A549 (cell line): ENCODE measurements around the gene NPM1. TPM values are rescaled to one million over a fixed set of nuclear protein-coding genes. Genes with fewer than 3 reads are reported as not detected.

ENCODE experiments used
- ATAC-seq, 2 experiments: fragments of 200-7000 bp in 1 of 2; fragments of >200 bp in 1 of 2; cut with Nextera tagmentation in 1 of 2; cut with Tn5 transposase in 1 of 2; 3 replicates each; pipeline versions ENCODE4 v1.8.0 to v1.9.1; 2018 to 2020; ENCODE audit warnings: mild to moderate bottlenecking in 1 of 2, moderate library complexity in 1 of 2
- CTCF ChIA-PET: fragments of 300-600 bp; sonication (Branson Sonifier 250); formaldehyde crosslinking; extraction: SDS; loops from one replicate; lab custom pipeline; 2021; ENCODE audit warnings: antibody characterized with exemption, inconsistent platforms; lab: Yijun Ruan, JAX
- POLR2A ChIA-PET: fragments of 350-600 bp; formaldehyde crosslinking; extraction: SDS; loops from one replicate; lab custom pipeline; 2021; ENCODE audit warnings: antibody characterized with exemption, inconsistent platforms; lab: Yijun Ruan, JAX
- DNase-seq, 2 experiments: peaks; one replicate each; pipeline versions ENCODE4 v3.0.0 to v3.0.0-alpha.2; 2011 to 2016; ENCODE audit warnings: low read depth in 1 of 2, low spot score in 1 of 2
- FAIRE-seq: peaks from 2 replicates; lab custom pipeline; 2011; peaks lifted over from hg19 to GRCh38; lab: Jason Lieb, UNC
- H3K27ac ChIP-seq, 2 experiments: fragments of >200 bp; sonication (Bioruptor Twin); formaldehyde crosslinking; 3 replicates each; pipeline ENCODE4 v1.5.1; 2016 to 2017
- H3K4me1 ChIP-seq: fragments of >200 bp; sonication (Bioruptor Twin); formaldehyde crosslinking; 3 replicates; pipeline ENCODE4 v1.6.1; 2016
- H3K4me2 ChIP-seq: fragments of >200 bp; sonication (Bioruptor Twin); formaldehyde crosslinking; 3 replicates; pipeline ENCODE4 v1.6.1; 2016
- H3K4me3 ChIP-seq: fragments of >200 bp; sonication (Bioruptor Twin); formaldehyde crosslinking; 3 replicates; pipeline ENCODE4 v1.5.1; 2016
- H3K9me3 ChIP-seq: fragments of >200 bp; sonication (Bioruptor Twin); formaldehyde crosslinking; 3 replicates; pipeline ENCODE4 v1.6.1; 2016
- ATOH8 ChIP-seq: fragments of 250-450 bp; sonication (Bioruptor Pico); IDR thresholded peaks from 2 replicates; pipeline ENCODE4 v1.5.0; 2020; ENCODE audit warnings: low read depth, mild to moderate bottlenecking, moderate library complexity
- CBX2 ChIP-seq: fragments of 200-600 bp; sonication (generic); IDR thresholded peaks from 2 replicates; pipeline ENCODE4 v1.6.1; 2016; ENCODE audit warnings: low read depth, mild to moderate bottlenecking, borderline replicate concordance
- CHD4 ChIP-seq: fragments of 200-600 bp; sonication (generic); IDR thresholded peaks from 2 replicates; pipeline ENCODE4 v1.6.1; 2016; ENCODE audit warnings: antibody characterized with exemption, mild to moderate bottlenecking, borderline replicate concordance
- E2F6 ChIP-seq: IDR thresholded peaks from 2 replicates; pipeline ENCODE4 v1.6.1; 2012; ENCODE audit warnings: low read depth, borderline replicate concordance
- EHF ChIP-seq: fragments of 250-450 bp; sonication (Bioruptor Pico); IDR thresholded peaks from 2 replicates; pipeline ENCODE4 v1.5.0; 2020; ENCODE audit warnings: mild to moderate bottlenecking
- EHMT2 ChIP-seq: fragments of 200-600 bp; sonication (generic); IDR thresholded peaks from 2 replicates; pipeline ENCODE4 v1.6.1; 2016; ENCODE audit warnings: antibody characterized with exemption, low read depth, mild to moderate bottlenecking, moderate library complexity
- ELK1 ChIP-seq: fragments of 150-350 bp; IDR thresholded peaks from 2 replicates; pipeline ENCODE4 v1.6.1; 2014; ENCODE audit warnings: low read depth, mild to moderate bottlenecking, low read length
- FOSL2 ChIP-seq, 2 experiments: fragments of 450-650 bp in 1 of 2; fragments of >200 bp in 1 of 2; sonication (Bioruptor Twin) in 1 of 2; formaldehyde crosslinking; IDR thresholded peaks; 2 replicates each; pipeline versions ENCODE4 v1.5.0 to v1.6.1; 2016 to 2020; ENCODE audit warnings: mild to moderate bottlenecking in 1 of 2, moderate library complexity in 1 of 2
- JUNB ChIP-seq: fragments of >200 bp; sonication (Bioruptor Twin); formaldehyde crosslinking; IDR thresholded peaks from 2 replicates; pipeline ENCODE4 v1.6.1; 2016
- MAX ChIP-seq: IDR thresholded peaks from 2 replicates; pipeline ENCODE4 v1.6.1; 2012
- MYC ChIP-seq: IDR thresholded peaks from 2 replicates; pipeline ENCODE4 v1.6.1; 2012; ENCODE audit warnings: mild to moderate bottlenecking, inconsistent platforms, low read length, improper control_type of control experiment, borderline replicate concordance
- PBX3 ChIP-seq: IDR thresholded peaks from 2 replicates; pipeline ENCODE4 v1.6.1; 2012
- POLR2AphosphoS2 ChIP-seq: conservative IDR thresholded peaks from 2 replicates; pipeline ENCODE4 v1.6.1; 2012; ENCODE audit warnings: low read length, improper control_type of control experiment, inconsistent platforms
- RAD21 ChIP-seq, 2 experiments: fragments of >200 bp in 1 of 2; sonication (Bioruptor Twin) in 1 of 2; formaldehyde crosslinking in 1 of 2; IDR thresholded peaks in 1 of 2; conservative IDR thresholded peaks in 1 of 2; 2 replicates in 1 of 2; 3 replicates in 1 of 2; pipeline ENCODE4 v1.6.1; 2012 to 2018; ENCODE audit warnings: inconsistent platforms in 1 of 2
- RARB ChIP-seq: fragments of 250-450 bp; sonication (Bioruptor Pico); IDR thresholded peaks from 2 replicates; pipeline ENCODE4 v1.8.0; 2021; ENCODE audit warnings: mild to moderate bottlenecking, moderate library complexity
- RNF2 ChIP-seq: fragments of 200-600 bp; sonication (generic); IDR thresholded peaks from 2 replicates; pipeline ENCODE4 v1.6.1; 2016; ENCODE audit warnings: low read depth, mild to moderate bottlenecking, antibody characterized with exemption, moderate library complexity, borderline replicate concordance
- SREBF2 ChIP-seq: fragments of 450-650 bp; IDR thresholded peaks from 2 replicates; pipeline ENCODE4 v1.6.1; 2014; ENCODE audit warnings: mild to moderate bottlenecking, moderate library complexity
- TFCP2L1 ChIP-seq: fragments of 250-450 bp; sonication (Bioruptor Pico); IDR thresholded peaks from 2 replicates; pipeline ENCODE4 v1.5.0; 2021; ENCODE audit warnings: mild to moderate bottlenecking
- USF2 ChIP-seq: fragments of 450-650 bp; IDR thresholded peaks from 2 replicates; pipeline ENCODE4 v1.6.1; 2014; ENCODE audit warnings: antibody characterized with exemption
- WGBS: methylation state at CpG from one replicate; pipeline ENCODE4 v1.1.6; 2017; ENCODE audit errors: missing lambda C conversion rate; 5-methylcytosine and 5-hydroxymethylcytosine counted together
- polyA plus RNA-seq, 4 experiments: library from polyadenylated mRNA; depleted of rRNA in 3 of 4; stranded (reverse); fragments of >200 nt; fragmentation: RNase III in 1 of 4; extraction: RNeasy Plus Mini Kit Qiagen cat#74134 plus additional on column Dnase treatment in 1 of 4; gene quantifications; 2 replicates in 3 of 4; 3 replicates in 1 of 4; pipeline ENCODE4 v1.2.3, GENCODE V29; 2011 to 2017

Gene NPM1
- polyA plus RNA-seq, 2 of the 4 experiments (the other 2 are of a cell fraction): 3,380 to 5,196 TPM

- DNase-seq: no peak
- FAIRE-seq: no peak
- WGBS: 87% methylated on average over 10 of the region's 14 CpGs
- no peak for ATAC-seq
- no peak overlapping the region for H3K4me3 ChIP-seq
- H3K27ac ChIP-seq: no peak overlapping the region
- no peak for TF ChIP-seq USF2
- no peak for TF ChIP-seq CHD4
- TF ChIP-seq RARB (CRISPR knock-in tag): no peak
- TF ChIP-seq RAD21 (conservative IDR thresholded peaks at IDR 0.05 in 1 of 2, IDR thresholded peaks at IDR 0.05 in 1 of 2): no peak
- TF ChIP-seq EHMT2: no peak
- no peak for TF ChIP-seq RNF2
- TF ChIP-seq ELK1: no peak
- TF ChIP-seq ATOH8 (CRISPR knock-in tag): no peak
- TF ChIP-seq FOSL2 (IDR thresholded peaks at IDR 0.05): no peak
- no peak for TF ChIP-seq FOSL2 (CRISPR knock-in tag; IDR thresholded peaks at IDR 0.05)
- TF ChIP-seq MYC: no peak
- TF ChIP-seq MAX: no peak
- TF ChIP-seq TFCP2L1 (CRISPR knock-in tag): no peak
- no peak for TF ChIP-seq PBX3
- no peak for TF ChIP-seq SREBF2
- no peak for TF ChIP-seq CBX2
- no peak for TF ChIP-seq POLR2AphosphoS2
- POLR2A ChIA-PET: no interaction called here
- CTCF ChIA-PET: interaction anchor here (1.3 kb wide), 1 partner anchor 8 kb away, joined by 5 read pairs; no protein-coding TSS in a partner anchor
- H3K4me2 ChIP-seq: no peak overlapping the region
- no peaks in the 10 kb centered on the region for H3K9me3 ChIP-seq
- H3K4me1 ChIP-seq: no peaks in the 10 kb centered on the region
Observed at GRCh38 chr5:171445644-171446516, 58.2 kb downstream of the NPM1 start.

- ChIA-PET POLR2A (no interaction called here), CTCF (interaction anchor here (0.7 to 3.7 kb wide), 4 partner anchors 10 to 183 kb away, joined by 3 to 15 read pairs (median 4); partner anchors contain the start of gene FGF18)
- no peak overlapping the region for H3K27ac ChIP-seq
- no peak for ATAC-seq
- DNase-seq: no peak
- H3K4me1 ChIP-seq: no peaks in the 10 kb centered on the region
- H3K4me3 ChIP-seq: no peak overlapping the region
- no peak for FAIRE-seq
- no peak overlapping the region for H3K4me2 ChIP-seq
- H3K9me3 ChIP-seq: no peaks in the 10 kb centered on the region
- 85% methylated on average over 5 of the region's 5 CpGs for WGBS
- TF ChIP-seq EHF (no peak), JUNB (no peak), E2F6 (no peak), PBX3 (no peak)
Observed at GRCh38 chr5:171447226-171447625, 59.6 kb downstream of the NPM1 start.
